ENCODE measurements around the gene PPP4R2.

Gene PPP4R2

GRCh38 chr3:72950801-72951200 is 45.8 kb upstream of the PPP4R2 start:
- ATAC-seq, result no peak
- no peak for TF ChIP-seq PPARA (CRISPR knock-in tag; IDR thresholded peaks at IDR 0.05; ENCODE audit: borderline replicate concordance)
- no peak for TF ChIP-seq ZNF70 (CRISPR knock-in tag; IDR thresholded peaks at IDR 0.05)
- TF ChIP-seq PATZ1 (CRISPR knock-in tag; IDR thresholded peaks at IDR 0.05; ENCODE audit: borderline replicate concordance), result no peak
- TF ChIP-seq ESRRG (CRISPR knock-in tag; IDR thresholded peaks at IDR 0.05), result no peak
- TF ChIP-seq SNAI2 (CRISPR knock-in tag; IDR thresholded peaks at IDR 0.05), result no peak

GRCh38 chr3:72951259-72951722 is 45.3 kb upstream of the PPP4R2 start:
- no peak for TF ChIP-seq ZFP3 (CRISPR knock-in tag; IDR thresholded peaks at IDR 0.05)
- TF ChIP-seq TCF4 (CRISPR knock-in tag; IDR thresholded peaks at IDR 0.05; ENCODE audit: borderline replicate concordance), result no peak
- TF ChIP-seq POU6F1 (CRISPR knock-in tag; IDR thresholded peaks at IDR 0.05; ENCODE audit: borderline replicate concordance, low read depth), result no peak
- TF ChIP-seq ZNF8 (CRISPR knock-in tag; IDR thresholded peaks at IDR 0.05), result no peak
- TF ChIP-seq GLIS3 (CRISPR knock-in tag; IDR thresholded peaks at IDR 0.05), result no peak
- no peak for ATAC-seq

GRCh38 chr3:72953325-72953956 is 43.2 kb upstream of the PPP4R2 start:
- TF ChIP-seq POU6F1 (CRISPR knock-in tag; IDR thresholded peaks at IDR 0.05; ENCODE audit: borderline replicate concordance, low read depth), result no peak
- no peak for TF ChIP-seq ESRRG (CRISPR knock-in tag; IDR thresholded peaks at IDR 0.05)
- TF ChIP-seq TOX (CRISPR knock-in tag; IDR thresholded peaks at IDR 0.05; ENCODE audit: borderline replicate concordance), result no peak
- no peak for TF ChIP-seq SNAI2 (CRISPR knock-in tag; IDR thresholded peaks at IDR 0.05)
- no peak for TF ChIP-seq ZC3H10 (CRISPR knock-in tag; IDR thresholded peaks at IDR 0.05)
- TF ChIP-seq ISL1 (CRISPR knock-in tag; IDR thresholded peaks at IDR 0.05), result no peak
- TF ChIP-seq CREB5 (CRISPR knock-in tag; IDR thresholded peaks at IDR 0.05; ENCODE audit: low read depth), result no peak
- TF ChIP-seq RARB (CRISPR knock-in tag; IDR thresholded peaks at IDR 0.05), result no peak
- no peak for TF ChIP-seq CSRNP3 (CRISPR knock-in tag; IDR thresholded peaks at IDR 0.05)
- TF ChIP-seq TCF4 (CRISPR knock-in tag; IDR thresholded peaks at IDR 0.05; ENCODE audit: borderline replicate concordance), result no peak
- no peak for ATAC-seq

GRCh38 chr3:72957297-72957696 is 39.3 kb upstream of the PPP4R2 start:
- ATAC-seq, result no peak
- TF ChIP-seq TCF4 (CRISPR knock-in tag; IDR thresholded peaks at IDR 0.05; ENCODE audit: borderline replicate concordance), result no peak
- TF ChIP-seq CREB5 (CRISPR knock-in tag; IDR thresholded peaks at IDR 0.05; ENCODE audit: low read depth), result no peak
- TF ChIP-seq ISL1 (CRISPR knock-in tag; IDR thresholded peaks at IDR 0.05), result no peak
- no peak for TF ChIP-seq TOX (CRISPR knock-in tag; IDR thresholded peaks at IDR 0.05; ENCODE audit: borderline replicate concordance)
- no peak for TF ChIP-seq PATZ1 (CRISPR knock-in tag; IDR thresholded peaks at IDR 0.05; ENCODE audit: borderline replicate concordance)
- no peak for TF ChIP-seq ZFP30 (CRISPR knock-in tag; IDR thresholded peaks at IDR 0.05)
- no peak for TF ChIP-seq ZC3H10 (CRISPR knock-in tag; IDR thresholded peaks at IDR 0.05)
- TF ChIP-seq ZFP3 (CRISPR knock-in tag; IDR thresholded peaks at IDR 0.05), result no peak
- no peak for TF ChIP-seq ESRRG (CRISPR knock-in tag; IDR thresholded peaks at IDR 0.05)
- no peak for TF ChIP-seq RARB (CRISPR knock-in tag; IDR thresholded peaks at IDR 0.05)
- no peak for TF ChIP-seq ARNTL (CRISPR knock-in tag; IDR thresholded peaks at IDR 0.05; ENCODE audit: borderline replicate concordance, low read depth)
- no peak for TF ChIP-seq PPARA (CRISPR knock-in tag; IDR thresholded peaks at IDR 0.05; ENCODE audit: borderline replicate concordance)
- no peak for TF ChIP-seq GLIS3 (CRISPR knock-in tag; IDR thresholded peaks at IDR 0.05)
- no peak for TF ChIP-seq SNAI2 (CRISPR knock-in tag; IDR thresholded peaks at IDR 0.05)
- no peak for TF ChIP-seq OSR1 (CRISPR knock-in tag; IDR thresholded peaks at IDR 0.05)
- TF ChIP-seq CSDC2 (CRISPR knock-in tag; IDR thresholded peaks at IDR 0.05), result no peak
- TF ChIP-seq ZNF565 (CRISPR knock-in tag; conservative IDR thresholded peaks at IDR 0.05; ENCODE audit: low read depth), result no peak
- no peak for TF ChIP-seq ZNF8 (CRISPR knock-in tag; IDR thresholded peaks at IDR 0.05)
- no peak for TF ChIP-seq BACH2 (CRISPR knock-in tag; IDR thresholded peaks at IDR 0.05; ENCODE audit: borderline replicate concordance)

Data from SK-N-SH treated with all-trans-retinoic acid at 6 μM for 48 hours (cell line).